ENCODE data around the gene ZCWPW1. TPM values are rescaled to one million over a fixed set of nuclear protein-coding genes. Genes with fewer than 3 reads are reported as not detected.

ZCWPW1 gene
- total and polyA plus RNA-seq, 2 experiments from 2014 or later: 2.2 to 3.3 TPM

DNA sequence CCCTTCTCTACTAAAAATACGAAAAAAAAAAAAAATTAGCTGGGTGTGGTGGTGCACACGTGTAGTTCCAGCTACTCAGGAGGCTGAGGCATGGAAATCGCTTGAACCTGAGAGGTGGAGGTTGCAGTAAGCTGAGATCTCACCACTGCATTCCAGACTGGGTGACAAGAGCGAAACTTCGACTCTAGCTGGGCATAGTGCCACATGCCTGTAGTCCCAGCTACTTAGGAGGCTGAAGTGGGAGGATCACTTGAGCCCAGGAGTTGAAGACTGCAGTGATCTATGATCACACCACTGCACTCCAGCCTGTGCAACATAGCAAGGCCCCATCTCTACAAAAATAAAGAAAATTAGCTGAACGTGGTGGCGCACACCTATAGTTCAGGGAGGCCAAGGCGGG lies 36.8 kb upstream of the ZCWPW1 start:
- WGBS (ENCODE audit: low lambda C conversion rate, missing lambda C conversion rate): 81% methylated on average over 8 of the region's 8 CpGs
- H3K9me2 ChIP-seq (replicated peaks; ENCODE audit: insufficient read depth): no peaks in the 10 kb centered on the region
- no peaks in the 10 kb centered on the region for H3K36me3 ChIP-seq (replicated peaks; ENCODE audit: insufficient read depth, low read depth)
- no peaks in the 10 kb centered on the region for H3K79me2 ChIP-seq
- no peak overlapping the region for H3K4me3 ChIP-seq
- TF ChIP-seq EZH2phosphoT487 (IDR thresholded peaks at IDR 0.05; ENCODE audit: low read depth, severe bottlenecking, unreplicated experiment) (no peak), EZH2 (IDR thresholded peaks at IDR 0.05; ENCODE audit: borderline replicate concordance) (no peak)
- TF ChIP-seq, protein P1, sequence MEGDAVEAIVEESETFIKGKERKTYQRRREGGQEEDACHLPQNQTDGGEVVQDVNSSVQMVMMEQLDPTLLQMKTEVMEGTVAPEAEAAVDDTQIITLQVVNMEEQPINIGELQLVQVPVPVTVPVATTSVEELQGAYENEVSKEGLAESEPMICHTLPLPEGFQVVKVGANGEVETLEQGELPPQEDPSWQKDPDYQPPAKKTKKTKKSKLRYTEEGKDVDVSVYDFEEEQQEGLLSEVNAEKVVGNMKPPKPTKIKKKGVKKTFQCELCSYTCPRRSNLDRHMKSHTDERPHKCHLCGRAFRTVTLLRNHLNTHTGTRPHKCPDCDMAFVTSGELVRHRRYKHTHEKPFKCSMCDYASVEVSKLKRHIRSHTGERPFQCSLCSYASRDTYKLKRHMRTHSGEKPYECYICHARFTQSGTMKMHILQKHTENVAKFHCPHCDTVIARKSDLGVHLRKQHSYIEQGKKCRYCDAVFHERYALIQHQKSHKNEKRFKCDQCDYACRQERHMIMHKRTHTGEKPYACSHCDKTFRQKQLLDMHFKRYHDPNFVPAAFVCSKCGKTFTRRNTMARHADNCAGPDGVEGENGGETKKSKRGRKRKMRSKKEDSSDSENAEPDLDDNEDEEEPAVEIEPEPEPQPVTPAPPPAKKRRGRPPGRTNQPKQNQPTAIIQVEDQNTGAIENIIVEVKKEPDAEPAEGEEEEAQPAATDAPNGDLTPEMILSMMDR (IDR thresholded peaks at IDR 0.05; ENCODE audit: poor library complexity): no peak
- H3K4me2 ChIP-seq: peak overlapping the region; percentile 52
- peaks cover 14% of the 10 kb centered on the region for H3K4me1 ChIP-seq (ENCODE audit: insufficient read depth)
- H3K27ac ChIP-seq: no peak overlapping the region
- no peak overlapping the region for H2AFZ ChIP-seq
- no peaks in the 10 kb centered on the region for H3K27me3 ChIP-seq
- no peaks in the 10 kb centered on the region for H3K9me3 ChIP-seq (ENCODE audit: low read depth)
- DNase-seq (ENCODE audit: low spot score): no peak
- peaks cover 7% of the 10 kb centered on the region for H4K20me1 ChIP-seq (ENCODE audit: insufficient read depth, poor library complexity, severe bottlenecking)

DNA sequence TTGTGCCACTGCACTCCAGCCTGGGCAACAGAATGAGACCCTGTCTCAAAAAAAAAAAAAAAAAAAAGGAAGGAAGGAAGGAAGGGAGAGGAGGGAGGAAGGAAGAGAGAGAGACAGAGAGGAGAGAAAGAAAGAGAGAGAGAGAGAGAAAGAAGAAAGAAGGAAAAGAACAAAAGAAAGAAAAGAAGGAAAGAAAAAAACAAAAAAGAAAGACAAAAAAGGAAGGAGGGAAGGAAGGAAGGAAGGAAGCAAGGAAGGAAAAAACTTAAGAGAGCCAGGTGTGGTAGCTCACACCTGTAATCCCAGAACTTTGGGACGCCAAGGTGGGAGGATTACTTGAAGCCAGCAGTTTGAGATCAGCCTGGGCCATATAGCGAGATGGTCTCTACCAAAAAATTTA lies 36.3 kb upstream of the ZCWPW1 start:
- Histone ChIP-seq H3K9me3 (ENCODE audit: low read depth) (no peaks in the 10 kb centered on the region), H2AFZ (no peak overlapping the region), H3K27me3 (no peaks in the 10 kb centered on the region), H3K4me1 (ENCODE audit: insufficient read depth) (peaks cover 14% of the 10 kb centered on the region), H3K79me2 (no peaks in the 10 kb centered on the region), H3K4me3 (no peak overlapping the region), H3K36me3 (replicated peaks; ENCODE audit: insufficient read depth, low read depth) (no peaks in the 10 kb centered on the region), H3K9me2 (replicated peaks; ENCODE audit: insufficient read depth) (no peaks in the 10 kb centered on the region), H3K27ac (no peak overlapping the region), H3K4me2 (no peak overlapping the region), H4K20me1 (ENCODE audit: insufficient read depth, poor library complexity, severe bottlenecking) (peaks cover 4% of the 10 kb centered on the region)
- WGBS (ENCODE audit: low lambda C conversion rate, missing lambda C conversion rate): 97% methylated on average over 2 of the region's 2 CpGs
- TF ChIP-seq EZH2 (IDR thresholded peaks at IDR 0.05; ENCODE audit: borderline replicate concordance) (no peak), EZH2phosphoT487 (IDR thresholded peaks at IDR 0.05; ENCODE audit: low read depth, severe bottlenecking, unreplicated experiment) (no peak)
- TF ChIP-seq, protein P1 (IDR thresholded peaks at IDR 0.05; ENCODE audit: poor library complexity): no peak
- DNase-seq (ENCODE audit: low spot score): no peak

DNA sequence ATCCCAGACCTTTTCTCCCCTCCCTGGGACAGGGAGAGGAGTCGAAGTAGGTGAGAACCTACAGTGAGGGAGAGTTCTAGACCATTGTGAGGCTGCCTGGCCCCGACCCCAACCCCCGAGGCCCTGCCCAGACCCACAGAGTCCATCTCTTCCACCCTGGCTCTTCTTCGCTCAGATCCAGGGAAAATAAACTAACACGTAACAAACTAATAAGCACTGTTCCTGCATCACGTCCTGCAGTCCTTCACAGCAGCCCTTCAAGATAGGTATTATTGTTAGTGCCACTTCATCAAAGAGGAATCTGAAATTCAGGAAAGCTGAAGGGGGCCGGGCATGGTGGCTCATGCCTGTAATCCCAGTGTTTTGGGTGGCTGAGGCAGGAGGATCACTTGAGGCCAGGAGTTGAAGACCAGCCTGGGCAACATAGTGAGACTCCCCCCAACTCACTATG lies 35.7 kb upstream of the ZCWPW1 start, which contains the start of gene SPACDR:
Gene SPACDR, minus strand, starts transcription at position 51 of the 451 bp plus-strand sequence. CDS start 235 bp downstream, outside the sequence.
- Histone ChIP-seq H3K4me1 (ENCODE audit: insufficient read depth) (peaks cover 8% of the 10 kb centered on the region), H3K27ac (no peak within 1 kb of the TSS), H3K9me3 (ENCODE audit: low read depth) (no peaks in the 10 kb centered on the region), H3K4me2 (no peak within 1 kb of the TSS), H3K9me2 (replicated peaks; ENCODE audit: insufficient read depth) (no peaks in the 10 kb centered on the region), H4K20me1 (ENCODE audit: insufficient read depth, poor library complexity, severe bottlenecking) (no peaks in the 10 kb centered on the region), H2AFZ (no peak within 1 kb of the TSS), H3K79me2 (no peaks in the 10 kb centered on the region), H3K4me3 (no peak within 1 kb of the TSS), H3K36me3 (replicated peaks; ENCODE audit: insufficient read depth, low read depth) (no peaks in the 10 kb centered on the region), H3K27me3 (no peaks in the 10 kb centered on the region)
- TF ChIP-seq EZH2 (IDR thresholded peaks at IDR 0.05; ENCODE audit: borderline replicate concordance) (no peak), EZH2phosphoT487 (IDR thresholded peaks at IDR 0.05; ENCODE audit: low read depth, severe bottlenecking, unreplicated experiment) (no peak)
- TF ChIP-seq, protein P1 (IDR thresholded peaks at IDR 0.05; ENCODE audit: poor library complexity): no peak
- no peak for DNase-seq (ENCODE audit: low spot score)
- 86% methylated on average over 7 of the region's 7 CpGs for WGBS (ENCODE audit: low lambda C conversion rate, missing lambda C conversion rate)
